ENCODE measurements around the gene NME4. TPM values are rescaled to one million over a fixed set of nuclear protein-coding genes. Genes with fewer than 3 reads are reported as not detected.

Gene NME4
- total RNA-seq, 3 donors from 2014 or later (not counting 1 experiment from before 2014, with no cell fraction given): 10.7 to 27.4 (median 25.4) TPM

GRCh38 chr16:400061-400591, 3.1 kb downstream of the NME4 start:
- no peaks in the 10 kb centered on the region for H3K27me3 ChIP-seq (ENCODE audit: control insufficient read depth, insufficient read depth, low read length)
- Mint-ChIP-seq H3K27ac (peak overlapping the region; percentile 80 to 89), H3K9me3 (no peaks in the 10 kb centered on the region), H3K36me3 (no peaks in the 10 kb centered on the region), H3K4me3 (peak overlapping the region; percentile 88), H3K4me1 (peaks cover 16 to 27% of the 10 kb centered on the region in 2 donors), H3K27me3 (ENCODE audit: low read depth in 2 of 2) (no peaks in the 10 kb centered on the region)
- intact Hi-C loops (cut with micrococcal nuclease): no loop called here
- no peak for ATAC-seq
- no peaks in the 10 kb centered on the region for H3K36me3 ChIP-seq (ENCODE audit: control insufficient read depth, insufficient read depth, low read length)
- DNase-seq: no peak
- no peak overlapping the region for H3K4me3 ChIP-seq (ENCODE audit: low read length)
- H3K9me3 ChIP-seq (ENCODE audit: control insufficient read depth, insufficient read depth, low read length): no peaks in the 10 kb centered on the region
- 69% methylated on average over 9 of the region's 10 CpGs for WGBS (ENCODE audit: insufficient coverage)
- peaks cover 37% of the 10 kb centered on the region for H3K4me1 ChIP-seq (ENCODE audit: control insufficient read depth, insufficient read depth, low read length)
- TF ChIP-seq CTCF (IDR thresholded peaks at IDR 0.05): no peak
- H3K27ac ChIP-seq (ENCODE audit: low read length): peak overlapping the region; percentile 87

GRCh38 chr16:401468-402348, 4.7 kb downstream of the NME4 start, which contains the start of gene DECR2:
TSS of gene DECR2 (plus strand) at chr16:401885. CDS start at chr16:401964, 79 bp downstream.
- Mint-ChIP-seq H3K4me1 (peaks cover 10 to 20% of the 10 kb centered on the region in 2 donors), H3K27me3 (ENCODE audit: low read depth in 2 of 2) (no peaks in the 10 kb centered on the region), H3K27ac (peak within 1 kb of the TSS; percentile 80 to 89), H3K36me3 (no peaks in the 10 kb centered on the region), H3K4me3 (peak within 1 kb of the TSS; percentile 88), H3K9me3 (no peaks in the 10 kb centered on the region)
- no peaks in the 10 kb centered on the region for H3K9me3 ChIP-seq (ENCODE audit: control insufficient read depth, insufficient read depth, low read length)
- peak; percentile 95 to 97 for DNase-seq
- intact Hi-C loops (cut with micrococcal nuclease): loop anchor here (1.0 kb wide), 1 partner anchor 9 kb away; no protein-coding TSS in a partner anchor
- H3K27ac ChIP-seq (ENCODE audit: low read length): peak within 1 kb of the TSS; percentile 87
- TF ChIP-seq CTCF (IDR thresholded peaks at IDR 0.05): peak; percentile 64
- ATAC-seq: peak; percentile 89 to 97 (median 91)
- peaks cover 32% of the 10 kb centered on the region for H3K4me1 ChIP-seq (ENCODE audit: control insufficient read depth, insufficient read depth, low read length)
- no peaks in the 10 kb centered on the region for H3K27me3 ChIP-seq (ENCODE audit: control insufficient read depth, insufficient read depth, low read length)
- no peaks in the 10 kb centered on the region for H3K36me3 ChIP-seq (ENCODE audit: control insufficient read depth, insufficient read depth, low read length)
- peak within 1 kb of the TSS; percentile 87 for H3K4me3 ChIP-seq (ENCODE audit: low read length)
- under 1% methylated on average over 91 of the region's 91 CpGs for WGBS (ENCODE audit: insufficient coverage)

- H3K4me3 ChIP-seq (ENCODE audit: low read length): no peak overlapping the region
- intact Hi-C loops (cut with micrococcal nuclease): no loop called here
- Mint-ChIP-seq H3K9me3 (no peaks in the 10 kb centered on the region), H3K27me3 (ENCODE audit: low read depth in 2 of 2) (no peaks in the 10 kb centered on the region), H3K4me1 (peaks cover 8% of the 10 kb centered on the region in 2 donors), H3K4me3 (no peak overlapping the region), H3K36me3 (no peaks in the 10 kb centered on the region), H3K27ac (no peak overlapping the region)
- ATAC-seq: no peak
- DNase-seq: no peak
- H3K27ac ChIP-seq (ENCODE audit: low read length): no peak overlapping the region
- H3K9me3 ChIP-seq (ENCODE audit: control insufficient read depth, insufficient read depth, low read length): no peaks in the 10 kb centered on the region
- no peaks in the 10 kb centered on the region for H3K36me3 ChIP-seq (ENCODE audit: control insufficient read depth, insufficient read depth, low read length)
- WGBS (ENCODE audit: insufficient coverage): 95% methylated on average over 12 of the region's 12 CpGs
- peaks cover 19% of the 10 kb centered on the region for H3K4me1 ChIP-seq (ENCODE audit: control insufficient read depth, insufficient read depth, low read length)
- H3K27me3 ChIP-seq (ENCODE audit: control insufficient read depth, insufficient read depth, low read length): no peaks in the 10 kb centered on the region
- TF ChIP-seq CTCF (IDR thresholded peaks at IDR 0.05): no peak
These were observed 8.0 kb downstream of the NME4 start for GRCh38 chr16:404971-405486.

Measured in natural killer cell (primary cell).